Activated CD4-positive, alpha-beta T cell treated with anti-CD3 and anti-CD28 coated beads, Interleukin-2, amount 10 ng/mL, durations not matched to agents 7 days and 5 days (primary cell): ENCODE results near the gene SLC25A39. TPM values are rescaled to one million over a fixed set of nuclear protein-coding genes. Genes with fewer than 3 reads are reported as not detected.

ENCODE experiments used
- CTCF ChIA-PET: fragments of 350-600 bp; sonication (Branson Sonifier 250); formaldehyde crosslinking; loops from one replicate; lab custom pipeline; 2021; ENCODE audit warnings: antibody characterized with exemption; lab: Charles Lee
- POLR2A ChIA-PET: fragments of 350-600 bp; sonication (Branson Sonifier 250); formaldehyde crosslinking; loops from one replicate; lab custom pipeline; 2021; ENCODE audit warnings: antibody characterized with exemption; lab: Charles Lee
- DNase-seq: peaks from one replicate; pipeline ENCODE4 v3.0.0-alpha.2; 2020
- H3K27ac Mint-ChIP-seq: one replicate; pipeline ENCODE4 v1.8.0; 2021; ENCODE audit warnings: mild to moderate bottlenecking, moderate library complexity, mixed read lengths
- H3K27me3 Mint-ChIP-seq: one replicate; pipeline ENCODE4 v1.8.0; 2021; ENCODE audit warnings: mixed read lengths
- H3K36me3 Mint-ChIP-seq: one replicate; pipeline ENCODE4 v1.8.0; 2021; ENCODE audit warnings: low read depth, mixed read lengths
- H3K4me1 Mint-ChIP-seq: one replicate; pipeline ENCODE4 v1.8.0; 2021; ENCODE audit warnings: mixed read lengths
- H3K4me3 Mint-ChIP-seq: one replicate; pipeline ENCODE4 v1.8.0; 2021; ENCODE audit warnings: mild to moderate bottlenecking, moderate library complexity, mixed read lengths
- H3K9me3 Mint-ChIP-seq: one replicate; pipeline ENCODE4 v1.8.0; 2021; ENCODE audit warnings: mixed read lengths
- total RNA-seq, 2 experiments: library from RNA; stranded (reverse); gene quantifications; one replicate each; pipeline ENCODE4 v1.2.3, GENCODE V29; 2021

Gene SLC25A39
- total RNA-seq, 2 experiments from 2014 or later = 104 to 107 TPM

GRCh38 chr17:44327715-44328449 is 3.3 kb upstream of the SLC25A39 start:
- Mint-ChIP-seq H3K9me3 (no peaks in the 10 kb centered on the region), H3K36me3 (peaks cover 3% of the 10 kb centered on the region), H3K4me3 (peak overlapping the region; percentile 22), H3K4me1 (peaks cover 25% of the 10 kb centered on the region), H3K27ac (peak overlapping the region; percentile 46), H3K27me3 (no peaks in the 10 kb centered on the region)
- POLR2A ChIA-PET = no interaction called here
- CTCF ChIA-PET = interaction anchor here (1.0 to 1.7 kb wide), 7 partner anchors 10 to 124 kb away, joined by 3 to 8 read pairs (median 4); no protein-coding TSS in a partner anchor
- DNase-seq = no peak

GRCh38 chr17:44326861-44327444 is 2.3 kb upstream of the SLC25A39 start:
- Mint-ChIP-seq H3K27ac (peak overlapping the region; percentile 86), H3K27me3 (no peaks in the 10 kb centered on the region), H3K36me3 (peaks cover 6% of the 10 kb centered on the region), H3K4me1 (peaks cover 31% of the 10 kb centered on the region), H3K4me3 (peak overlapping the region; percentile 72), H3K9me3 (no peaks in the 10 kb centered on the region)
- ChIA-PET POLR2A (no interaction called here), CTCF (interaction anchor here (0.7 to 1.2 kb wide), 6 partner anchors 9 to 203 kb away, joined by 3 to 10 read pairs (median 4); partner anchors contain the start of gene HDAC5)
- DNase-seq = peak; percentile 96

GRCh38 chr17:44324092-44324570 is 492 bp downstream of the SLC25A39 start:
- Mint-ChIP-seq H3K27ac (peak overlapping the region; percentile 64), H3K4me1 (peaks cover 25% of the 10 kb centered on the region), H3K4me3 (peak overlapping the region; percentile 83), H3K36me3 (peaks cover 13% of the 10 kb centered on the region), H3K9me3 (no peaks in the 10 kb centered on the region), H3K27me3 (no peaks in the 10 kb centered on the region)
- CTCF ChIA-PET = interaction anchor here (0.6 kb wide), 1 partner anchor 8 kb away, joined by 3 read pairs; no protein-coding TSS in a partner anchor
- POLR2A ChIA-PET = interaction anchor here (1.1 kb wide), 1 partner anchor 120 kb away, joined by 3 read pairs; no protein-coding TSS in a partner anchor
- DNase-seq = no peak

DNA sequence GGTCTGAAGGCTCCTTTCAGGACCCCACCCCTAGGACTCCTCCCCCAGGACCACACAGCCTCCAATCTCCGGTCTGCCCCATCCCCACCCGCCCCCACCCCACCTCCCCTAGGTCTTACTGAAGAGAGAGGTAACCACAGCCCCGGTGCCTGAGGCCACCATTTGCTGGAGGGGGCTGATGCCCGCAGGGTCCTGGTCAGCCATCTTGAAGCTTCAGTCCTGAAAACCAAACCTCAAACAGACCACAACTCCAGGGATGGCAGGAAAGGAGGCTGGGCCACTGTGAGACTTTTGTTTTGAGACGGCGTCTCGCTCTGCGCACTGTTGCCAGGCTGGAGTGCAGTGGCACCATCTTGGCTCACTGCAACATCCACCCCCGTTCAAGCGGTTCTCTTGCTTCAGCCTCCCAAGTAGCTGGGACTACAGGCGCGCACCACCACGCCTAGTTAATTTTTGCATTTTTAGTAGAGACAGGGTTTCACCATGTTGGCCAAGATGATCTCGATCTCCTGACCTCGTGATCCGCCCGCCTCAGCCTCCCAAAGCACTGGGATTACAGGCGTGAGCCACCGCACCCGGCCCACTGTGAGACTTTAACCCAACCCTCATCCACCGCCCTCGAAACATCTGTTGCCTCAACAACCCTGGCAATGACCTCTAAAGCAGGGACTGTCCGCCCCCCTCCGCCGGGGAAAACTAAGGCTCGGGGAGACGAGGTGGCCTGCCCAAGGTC is 1.1 kb downstream of the SLC25A39 start:
- POLR2A ChIA-PET = interaction anchor here (1.1 kb wide), 1 partner anchor 120 kb away, joined by 3 read pairs; no protein-coding TSS in a partner anchor
- H3K4me1 Mint-ChIP-seq = peaks cover 25% of the 10 kb centered on the region
- CTCF ChIA-PET = interaction anchor here (2.1 kb wide), 1 partner anchor 113 kb away, joined by 7 read pairs; no protein-coding TSS in a partner anchor
- H3K27ac Mint-ChIP-seq = peak overlapping the region; percentile 71
- peak; percentile 6 for DNase-seq
- H3K4me3 Mint-ChIP-seq = peak overlapping the region; percentile 83
- no peaks in the 10 kb centered on the region for H3K9me3 Mint-ChIP-seq
- H3K36me3 Mint-ChIP-seq = peaks cover 13% of the 10 kb centered on the region
- H3K27me3 Mint-ChIP-seq = no peaks in the 10 kb centered on the region

GRCh38 chr17:44322236-44322895 is 2.3 kb downstream of the SLC25A39 start:
- Mint-ChIP-seq H3K4me3 (peak overlapping the region; percentile 51), H3K9me3 (no peaks in the 10 kb centered on the region), H3K36me3 (peaks cover 13% of the 10 kb centered on the region), H3K27me3 (peaks cover 3% of the 10 kb centered on the region), H3K4me1 (peaks cover 18% of the 10 kb centered on the region), H3K27ac (peak overlapping the region; percentile 36)
- POLR2A ChIA-PET = no interaction called here
- CTCF ChIA-PET = interaction anchor here (1.2 to 2.1 kb wide), 2 partner anchors 41 to 112 kb away, joined by 3 to 7 read pairs; partner anchors contain the start of gene FAM171A2
- DNase-seq = no peak

GRCh38 chr17:44321246-44322120 is 3.1 kb downstream of the SLC25A39 start:
- H3K4me1 Mint-ChIP-seq = peaks cover 14% of the 10 kb centered on the region
- H3K4me3 Mint-ChIP-seq = no peak overlapping the region
- no peak for DNase-seq
- ChIA-PET POLR2A (no interaction called here), CTCF (interaction anchor here (1.2 to 2.1 kb wide), 4 partner anchors 11 to 111 kb away, joined by 3 to 9 read pairs (median 7); partner anchors contain the start of gene FAM171A2)
- peaks cover 13% of the 10 kb centered on the region for H3K36me3 Mint-ChIP-seq
- H3K9me3 Mint-ChIP-seq = no peaks in the 10 kb centered on the region
- H3K27me3 Mint-ChIP-seq = peaks cover 12% of the 10 kb centered on the region
- H3K27ac Mint-ChIP-seq = peak overlapping the region; percentile 54

DNA sequence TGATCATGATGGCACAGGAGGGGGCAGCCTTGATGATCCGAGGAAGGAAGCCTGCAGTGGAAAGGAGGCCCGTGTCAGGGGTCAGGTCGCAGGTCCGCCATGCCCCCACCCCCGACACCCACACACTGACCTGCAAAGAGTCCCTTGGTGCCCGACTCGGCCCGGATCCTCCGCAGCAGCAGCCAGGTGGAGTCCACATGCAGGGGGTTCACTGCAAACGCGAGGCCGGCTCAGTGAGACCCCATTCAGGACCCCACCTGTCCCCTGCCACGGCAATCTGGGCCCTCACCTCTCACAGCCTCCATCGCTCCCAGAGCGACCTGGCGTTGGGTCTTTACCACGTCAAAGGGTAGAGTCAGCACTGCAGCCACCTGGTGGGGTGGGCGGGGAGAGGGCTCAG is 4.6 kb downstream of the SLC25A39 start:
- Mint-ChIP-seq H3K27me3 (peaks cover 24% of the 10 kb centered on the region), H3K4me1 (peaks cover 25% of the 10 kb centered on the region), H3K27ac (no peak overlapping the region), H3K4me3 (no peak overlapping the region), H3K36me3 (peaks cover 13% of the 10 kb centered on the region), H3K9me3 (no peaks in the 10 kb centered on the region)
- no peak for DNase-seq
- CTCF ChIA-PET = interaction anchor here (1.5 to 2.0 kb wide), 3 partner anchors 9 to 110 kb away, joined by 4 to 9 read pairs (median 7); no protein-coding TSS in a partner anchor
- POLR2A ChIA-PET = interaction anchor here (0.5 kb wide), 1 partner anchor 21 kb away, joined by 3 read pairs; no protein-coding TSS in a partner anchor

DNA sequence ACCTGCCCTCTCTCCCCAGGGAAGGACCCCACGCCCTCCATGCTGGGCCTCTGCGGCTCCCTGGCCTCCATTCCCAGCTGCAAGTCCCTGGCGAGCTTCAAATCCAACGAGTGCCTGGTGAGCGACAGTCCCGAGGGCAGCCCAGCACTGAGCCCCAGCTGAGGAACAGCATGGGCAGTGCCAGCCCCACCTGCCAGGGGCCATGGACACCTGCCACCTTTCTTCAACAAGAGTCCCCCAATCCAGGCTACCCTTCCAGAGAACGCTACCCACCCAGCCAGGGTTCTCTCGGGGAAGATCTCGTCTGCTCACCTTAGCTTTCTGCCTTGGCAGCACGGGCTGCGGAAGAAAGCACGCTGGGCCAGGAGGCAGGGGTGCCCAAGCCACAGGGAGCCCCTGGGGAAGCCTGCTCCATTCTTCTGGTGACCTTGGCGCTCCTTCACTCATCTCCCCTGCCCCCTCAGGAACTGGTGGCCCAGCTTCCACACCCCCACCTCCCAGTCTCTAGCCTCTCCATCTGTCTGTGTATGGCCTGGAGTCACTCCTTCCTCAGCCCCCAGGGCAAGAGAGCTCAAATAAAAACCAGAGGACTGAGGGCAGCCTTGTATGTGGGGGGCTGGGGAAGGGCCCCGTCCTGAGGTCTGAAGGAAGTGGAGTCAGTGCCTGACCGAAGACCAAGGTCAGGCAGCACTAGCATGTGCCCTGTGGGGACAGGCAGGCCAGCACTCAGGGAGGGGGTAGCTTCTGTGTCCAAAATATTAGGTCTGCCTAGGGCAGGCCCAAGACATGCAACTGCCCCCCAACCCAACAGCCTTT is 6.3 kb downstream of the SLC25A39 start:
- Mint-ChIP-seq H3K4me1 (peaks cover 19% of the 10 kb centered on the region), H3K36me3 (peaks cover 10% of the 10 kb centered on the region), H3K9me3 (no peaks in the 10 kb centered on the region), H3K4me3 (no peak overlapping the region), H3K27me3 (peaks cover 35% of the 10 kb centered on the region), H3K27ac (no peak overlapping the region)
- ChIA-PET CTCF (interaction anchor here (0.6 to 1.2 kb wide), 5 partner anchors 9 to 108 kb away, joined by 3 to 4 read pairs (median 3); no protein-coding TSS in a partner anchor), POLR2A (no interaction called here)
- no peak for DNase-seq

- no peak for DNase-seq
- H3K9me3 Mint-ChIP-seq = no peaks in the 10 kb centered on the region
- H3K36me3 Mint-ChIP-seq = peaks cover 9% of the 10 kb centered on the region
- ChIA-PET POLR2A (no interaction called here), CTCF (interaction anchor here (0.7 to 1.2 kb wide), 3 partner anchors 10 to 108 kb away, joined by 3 to 4 read pairs (median 3); no protein-coding TSS in a partner anchor)
- no peak overlapping the region for H3K27ac Mint-ChIP-seq
- peaks cover 18% of the 10 kb centered on the region for H3K4me1 Mint-ChIP-seq
- H3K27me3 Mint-ChIP-seq = peaks cover 38% of the 10 kb centered on the region
- no peak overlapping the region for H3K4me3 Mint-ChIP-seq
Observed at GRCh38 chr17:44317545-44317944, 7.1 kb downstream of the SLC25A39 start.
